GM23338 (cell line): Measurements from ENCODE around the gene CPM. TPM values are rescaled to one million over a fixed set of nuclear protein-coding genes. Genes with fewer than 3 reads are reported as not detected.

ENCODE experiments used
- ATAC-seq: fragments of 200-7000 bp; cut with Tn5 transposase; 3 replicates; pipeline ENCODE4 v1.9.1; 2020
- DNase-seq: peaks from one replicate; pipeline ENCODE4 v3.0.0-alpha.2; 2015; ENCODE audit warnings: low spot score
- H2AFZ ChIP-seq: fragments of 200-600 bp; sonication (generic); 2 replicates; pipeline ENCODE4 v1.8.0; 2016; ENCODE audit warnings: antibody characterized with exemption, mild to moderate bottlenecking, moderate library complexity
- H3F3A ChIP-seq: fragments of 200-600 bp; sonication (generic); replicated peaks from 2 replicates; pipeline ENCODE4 v1.8.0; 2017; ENCODE audit warnings: antibody characterized with exemption, mixed run types, low read depth
- H3K27ac ChIP-seq: fragments of 200-600 bp; sonication (generic); 2 replicates; pipeline ENCODE4 v1.6.1; 2016; ENCODE audit warnings: low read depth
- H3K27me3 ChIP-seq: fragments of 200-600 bp; sonication (generic); 2 replicates; pipeline ENCODE4 v1.8.0; 2016; ENCODE audit warnings: mild to moderate bottlenecking, mixed run types, moderate library complexity; ENCODE audit not compliant: insufficient read depth
- H3K36me3 ChIP-seq: fragments of 200-600 bp; sonication (generic); 2 replicates; pipeline ENCODE4 v1.8.0; 2016; ENCODE audit warnings: mild to moderate bottlenecking; ENCODE audit not compliant: insufficient read depth
- H3K4me1 ChIP-seq: fragments of 200-600 bp; sonication (generic); 2 replicates; pipeline ENCODE4 v1.8.0; 2016; ENCODE audit warnings: mild to moderate bottlenecking, moderate library complexity; ENCODE audit not compliant: insufficient read depth
- H3K4me2 ChIP-seq: fragments of 200-600 bp; sonication (generic); 2 replicates; pipeline ENCODE4 v1.7.1; 2017; ENCODE audit warnings: mixed run types
- H3K4me3 ChIP-seq: fragments of 200-600 bp; sonication (generic); 2 replicates; pipeline ENCODE4 v1.6.1; 2016; ENCODE audit warnings: mixed run types
- H3K79me2 ChIP-seq: fragments of 200-600 bp; sonication (generic); replicated peaks from 2 replicates; pipeline ENCODE4 v1.8.0; 2017; ENCODE audit warnings: mild to moderate bottlenecking; ENCODE audit not compliant: insufficient read depth
- H3K9me2 ChIP-seq: fragments of 200-600 bp; sonication (generic); 2 replicates; pipeline ENCODE4 v1.8.0; 2017; ENCODE audit not compliant: insufficient read depth
- H4K20me1 ChIP-seq: fragments of 200-600 bp; sonication (generic); replicated peaks from 2 replicates; pipeline ENCODE4 v1.8.0; 2017; ENCODE audit warnings: mild to moderate bottlenecking; ENCODE audit not compliant: insufficient read depth
- H3K27ac Mint-ChIP-seq: 2 replicates; pipeline ENCODE4 v1.8.0; 2020; ENCODE audit warnings: inconsistent platforms, mild to moderate bottlenecking, moderate library complexity, mixed read lengths
- H3K27me3 Mint-ChIP-seq: 3 replicates; pipeline ENCODE4 v1.8.0; 2022; ENCODE audit warnings: low read depth, mild to moderate bottlenecking, moderate library complexity, mixed read lengths, inconsistent platforms; ENCODE audit not compliant: insufficient read depth, poor library complexity
- H3K36me3 Mint-ChIP-seq: 3 replicates; pipeline ENCODE4 v1.8.0; 2021; ENCODE audit warnings: low read depth, mild to moderate bottlenecking, inconsistent platforms, moderate library complexity, mixed read lengths
- H3K4me1 Mint-ChIP-seq: 3 replicates; pipeline ENCODE4 v1.8.0; 2020; ENCODE audit warnings: mild to moderate bottlenecking, inconsistent platforms, mixed read lengths
- H3K4me3 Mint-ChIP-seq: 3 replicates; pipeline ENCODE4 v1.8.0; 2021; ENCODE audit warnings: moderate library complexity, mild to moderate bottlenecking, inconsistent platforms, mixed read lengths
- H3K9me3 Mint-ChIP-seq: 3 replicates; pipeline ENCODE4 v1.8.0; 2020; ENCODE audit warnings: moderate library complexity, mild to moderate bottlenecking, inconsistent platforms, mixed read lengths
- CREB1 ChIP-seq: fragments of 250-450 bp; sonication (Bioruptor Pico); IDR thresholded peaks from 2 replicates; pipeline ENCODE4 v1.5.0; 2020; ENCODE audit warnings: low read depth, mild to moderate bottlenecking, moderate library complexity
- ETS1 ChIP-seq: IDR thresholded peaks from 2 replicates; pipeline ENCODE4 v1.6.1; 2016; ENCODE audit warnings: antibody characterized with exemption
- EZH2 ChIP-seq: fragments of 200-600 bp; sonication (generic); IDR thresholded peaks from one replicate; pipeline ENCODE4 v1.8.0; 2017; ENCODE audit warnings: antibody characterized with exemption, mild to moderate bottlenecking, low read depth; ENCODE audit not compliant: unreplicated experiment
- EZH2phosphoT487 ChIP-seq: fragments of 200-600 bp; sonication (generic); IDR thresholded peaks from one replicate; pipeline ENCODE4 v1.8.1; 2018; ENCODE audit warnings: antibody characterized with exemption; ENCODE audit not compliant: unreplicated experiment
- JUNB ChIP-seq: IDR thresholded peaks from one replicate; pipeline ENCODE4 v1.6.1; 2016; ENCODE audit warnings: antibody characterized with exemption; ENCODE audit not compliant: unreplicated experiment
- NANOG ChIP-seq: IDR thresholded peaks from 2 replicates; pipeline ENCODE4 v1.6.1; 2016; ENCODE audit warnings: antibody characterized with exemption, borderline replicate concordance
- STAT1 ChIP-seq: IDR thresholded peaks from one replicate; pipeline ENCODE4 v1.6.1; 2016; ENCODE audit warnings: antibody characterized with exemption; ENCODE audit not compliant: unreplicated experiment
- ZNF331 ChIP-seq: fragments of 250-450 bp; sonication (Bioruptor Pico); IDR thresholded peaks from 2 replicates; pipeline ENCODE4 v1.5.0; 2020; ENCODE audit warnings: low read depth, mild to moderate bottlenecking, moderate library complexity
- polyA plus RNA-seq: library from polyadenylated mRNA; unstranded; fragments of >200 nt; fragmentation: Nextera tagmentation; extraction: Ambion mirVana; gene quantifications from 2 replicates; pipeline ENCODE4 v1.2.1, GENCODE V29; 2016
- total RNA-seq: library from RNA; depleted of rRNA; stranded (reverse); fragments of >200 nt; shearing (Covaris generic); gene quantifications from 2 replicates; pipeline ENCODE4 v1.2.3, GENCODE V29; 2014

The CPM gene
- total and polyA plus RNA-seq, 2 experiments from 2014 or later, result 0.37 to 5.8 TPM

- H3K27ac ChIP-seq, result no peak overlapping the region
- H4K20me1 ChIP-seq, result no peaks in the 10 kb centered on the region
- no peaks in the 10 kb centered on the region for H3K36me3 ChIP-seq
- Mint-ChIP-seq H3K36me3 (no peaks in the 10 kb centered on the region), H3K4me3 (no peak overlapping the region), H3K27ac (no peak overlapping the region), H3K4me1 (no peaks in the 10 kb centered on the region; the same call in 2 of the 3 replicates), H3K9me3 (no peaks in the 10 kb centered on the region), H3K27me3 (peaks cover 3% of the 10 kb centered on the region)
- no peak for TF ChIP-seq ZNF331 (CRISPR knock-in tag)
- no peak for TF ChIP-seq ETS1
- no peak for TF ChIP-seq EZH2
- TF ChIP-seq JUNB, result no peak
- TF ChIP-seq EZH2phosphoT487, result no peak
- TF ChIP-seq CREB1, result no peak
- no peak for TF ChIP-seq NANOG
- no peak for TF ChIP-seq STAT1
- H3K4me1 ChIP-seq, result no peaks in the 10 kb centered on the region
- no peaks in the 10 kb centered on the region for H3K79me2 ChIP-seq
- no peaks in the 10 kb centered on the region for H3F3A ChIP-seq
- DNase-seq, result no peak
- no peak overlapping the region for H3K4me2 ChIP-seq
- no peak overlapping the region for H2AFZ ChIP-seq
- no peak overlapping the region for H3K4me3 ChIP-seq
- H3K9me2 ChIP-seq, result no peaks in the 10 kb centered on the region
- no peaks in the 10 kb centered on the region for H3K27me3 ChIP-seq
- ATAC-seq, result no peak
Observed at GRCh38 chr12:68886636-68887572, 46.1 kb downstream of the CPM start.

GRCh38 chr12:68885381-68885780 is 47.6 kb downstream of the CPM start:
- H3F3A ChIP-seq, result no peaks in the 10 kb centered on the region
- Mint-ChIP-seq H3K4me3 (no peak overlapping the region), H3K9me3 (no peaks in the 10 kb centered on the region), H3K27ac (no peak overlapping the region), H3K27me3 (peaks cover 2% of the 10 kb centered on the region), H3K4me1 (no peaks in the 10 kb centered on the region; the same call in 2 of the 3 replicates), H3K36me3 (no peaks in the 10 kb centered on the region)
- no peaks in the 10 kb centered on the region for H3K36me3 ChIP-seq
- H3K9me2 ChIP-seq, result no peaks in the 10 kb centered on the region
- ATAC-seq (no peak), DNase-seq (no peak)
- no peak overlapping the region for H2AFZ ChIP-seq
- H3K4me1 ChIP-seq, result no peaks in the 10 kb centered on the region
- no peak overlapping the region for H3K4me3 ChIP-seq
- no peaks in the 10 kb centered on the region for H4K20me1 ChIP-seq
- H3K27ac ChIP-seq, result no peak overlapping the region
- H3K27me3 ChIP-seq, result no peaks in the 10 kb centered on the region
- no peak overlapping the region for H3K4me2 ChIP-seq
- no peaks in the 10 kb centered on the region for H3K79me2 ChIP-seq
- TF ChIP-seq ETS1, result no peak
- TF ChIP-seq JUNB, result no peak
